ENCODE measurements around the gene IFITM1.

GRCh38 chr11:306645-307371 lies 7.0 kb upstream of the IFITM1 start:
- TF ChIP-seq POLR2A (IDR thresholded peaks at IDR 0.05; ENCODE audit: low read depth, low read length) (no peak), CTCF (IDR thresholded peaks at IDR 0.05; ENCODE audit: extremely low read depth in 1 of 2, insufficient read depth in 1 of 2, low read depth in 1 of 2, low read length in 2 of 2) (no peak), JUN (IDR thresholded peaks at IDR 0.05; ENCODE audit: borderline replicate concordance, insufficient read depth, insufficient read length, low read depth) (no peak), POLR2AphosphoS5 (IDR thresholded peaks at IDR 0.05; ENCODE audit: insufficient read depth, low read depth, low read length) (no peak), MAX (IDR thresholded peaks at IDR 0.05; ENCODE audit: insufficient read depth, insufficient read length) (no peak), GATA2 (IDR thresholded peaks at IDR 0.05; ENCODE audit: insufficient read depth, insufficient read length, low read depth, low read length) (no peak)
